ENCODE measurements around the gene SPNS2. TPM values are rescaled to one million over a fixed set of nuclear protein-coding genes. Genes with fewer than 3 reads are reported as not detected.

The SPNS2 gene
- total RNA-seq, 4 donors from 2014 or later: 6.0 to 46.0 (median 22.6) TPM

DNA sequence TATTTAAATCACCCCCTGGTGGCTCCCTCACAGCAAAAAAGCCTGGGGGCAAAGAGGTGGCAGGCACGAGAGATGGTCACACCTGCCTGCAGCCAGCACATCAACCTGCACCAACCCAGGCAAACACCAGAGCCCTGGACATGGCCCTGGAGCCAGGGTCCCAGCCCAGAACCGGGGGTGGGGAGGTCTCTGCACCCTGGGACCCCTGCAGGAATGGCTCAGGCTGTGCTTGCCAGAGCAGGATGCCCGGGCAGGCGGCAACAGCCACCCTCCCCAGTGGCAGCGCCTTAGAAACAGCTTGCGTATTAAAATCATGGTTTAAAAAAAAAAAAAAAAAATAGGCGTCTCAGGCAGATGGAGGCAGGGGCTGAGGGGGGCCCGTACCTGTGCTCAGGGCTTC, 40.3 kb downstream of the SPNS2 start:
- TF ChIP-seq, protein P1, sequence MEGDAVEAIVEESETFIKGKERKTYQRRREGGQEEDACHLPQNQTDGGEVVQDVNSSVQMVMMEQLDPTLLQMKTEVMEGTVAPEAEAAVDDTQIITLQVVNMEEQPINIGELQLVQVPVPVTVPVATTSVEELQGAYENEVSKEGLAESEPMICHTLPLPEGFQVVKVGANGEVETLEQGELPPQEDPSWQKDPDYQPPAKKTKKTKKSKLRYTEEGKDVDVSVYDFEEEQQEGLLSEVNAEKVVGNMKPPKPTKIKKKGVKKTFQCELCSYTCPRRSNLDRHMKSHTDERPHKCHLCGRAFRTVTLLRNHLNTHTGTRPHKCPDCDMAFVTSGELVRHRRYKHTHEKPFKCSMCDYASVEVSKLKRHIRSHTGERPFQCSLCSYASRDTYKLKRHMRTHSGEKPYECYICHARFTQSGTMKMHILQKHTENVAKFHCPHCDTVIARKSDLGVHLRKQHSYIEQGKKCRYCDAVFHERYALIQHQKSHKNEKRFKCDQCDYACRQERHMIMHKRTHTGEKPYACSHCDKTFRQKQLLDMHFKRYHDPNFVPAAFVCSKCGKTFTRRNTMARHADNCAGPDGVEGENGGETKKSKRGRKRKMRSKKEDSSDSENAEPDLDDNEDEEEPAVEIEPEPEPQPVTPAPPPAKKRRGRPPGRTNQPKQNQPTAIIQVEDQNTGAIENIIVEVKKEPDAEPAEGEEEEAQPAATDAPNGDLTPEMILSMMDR (IDR thresholded peaks at IDR 0.05): no peak
- DNase-seq (ENCODE audit: low spot score) (no peak), ATAC-seq (ENCODE audit: low FRiP score) (no peak)

DNA sequence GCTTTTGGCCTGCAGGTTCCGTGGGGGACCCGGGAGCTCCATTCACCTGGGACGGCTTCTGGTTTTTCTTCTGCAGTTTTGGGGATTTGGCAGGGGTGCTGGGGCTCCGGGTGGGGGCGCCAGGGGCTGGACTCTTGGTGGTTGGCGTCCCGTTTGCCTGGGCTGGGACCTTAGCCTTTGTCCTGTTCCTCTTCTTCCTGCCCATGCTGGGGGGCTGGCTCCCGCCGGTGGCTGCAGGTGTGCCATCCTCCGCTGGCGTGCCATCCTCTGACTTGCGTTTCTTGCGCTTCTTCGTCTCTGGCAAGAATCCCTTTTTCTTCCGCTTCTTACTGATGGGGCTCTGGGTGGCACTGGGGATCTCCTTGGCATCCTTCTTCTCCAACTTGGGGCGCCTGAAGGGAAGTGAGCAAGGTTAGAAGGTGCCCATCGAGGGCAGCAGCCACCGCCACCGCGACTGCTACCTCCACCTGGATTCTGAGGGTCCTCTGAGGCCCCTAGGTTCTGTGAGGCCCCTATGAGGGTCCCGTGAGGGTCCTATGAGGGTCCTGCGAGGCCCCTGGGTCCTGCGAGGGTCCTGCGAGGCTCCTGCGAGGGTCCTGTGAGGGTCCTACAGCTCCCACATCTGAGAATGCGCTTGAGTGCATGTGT, 41.0 kb downstream of the SPNS2 start:
- no peak for ATAC-seq (ENCODE audit: low FRiP score)
- no peak for DNase-seq (ENCODE audit: low spot score)

DNA sequence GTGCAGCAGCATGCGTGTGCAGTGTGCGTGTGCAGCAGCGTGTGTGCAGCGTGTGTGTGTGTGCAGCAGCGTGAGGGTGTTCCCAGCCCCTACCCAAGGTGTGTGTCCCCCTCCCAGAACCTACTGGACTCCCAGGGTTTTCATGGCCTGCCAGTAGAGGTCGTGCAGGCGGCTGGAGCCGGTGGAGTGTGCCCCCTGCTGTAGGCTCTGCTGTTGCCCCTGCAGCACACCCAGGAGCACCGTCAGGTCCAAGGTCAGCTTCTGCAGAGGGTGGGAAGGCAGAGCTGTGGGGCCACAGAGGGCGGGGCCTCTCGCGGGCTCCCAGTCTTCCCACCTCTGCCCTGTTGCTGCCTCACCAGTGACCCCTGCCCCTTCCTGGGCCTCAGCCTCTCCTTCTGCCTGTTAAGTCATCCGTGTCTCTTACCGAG, 41.6 kb downstream of the SPNS2 start:
- ATAC-seq (ENCODE audit: low FRiP score) (no peak), DNase-seq (ENCODE audit: low spot score) (no peak)
- TF ChIP-seq, protein P1 (IDR thresholded peaks at IDR 0.05): no peak

More for the DNA sequence above, 41.0 kb downstream of the SPNS2 start:
- TF ChIP-seq, protein P1 (IDR thresholded peaks at IDR 0.05): no peak

GRCh38 chr17:4540687-4541327, 42.1 kb downstream of the SPNS2 start:
- DNase-seq (ENCODE audit: low spot score): no peak
- TF ChIP-seq, protein P1 (IDR thresholded peaks at IDR 0.05): no peak
- ATAC-seq (ENCODE audit: low FRiP score): no peak

DNA sequence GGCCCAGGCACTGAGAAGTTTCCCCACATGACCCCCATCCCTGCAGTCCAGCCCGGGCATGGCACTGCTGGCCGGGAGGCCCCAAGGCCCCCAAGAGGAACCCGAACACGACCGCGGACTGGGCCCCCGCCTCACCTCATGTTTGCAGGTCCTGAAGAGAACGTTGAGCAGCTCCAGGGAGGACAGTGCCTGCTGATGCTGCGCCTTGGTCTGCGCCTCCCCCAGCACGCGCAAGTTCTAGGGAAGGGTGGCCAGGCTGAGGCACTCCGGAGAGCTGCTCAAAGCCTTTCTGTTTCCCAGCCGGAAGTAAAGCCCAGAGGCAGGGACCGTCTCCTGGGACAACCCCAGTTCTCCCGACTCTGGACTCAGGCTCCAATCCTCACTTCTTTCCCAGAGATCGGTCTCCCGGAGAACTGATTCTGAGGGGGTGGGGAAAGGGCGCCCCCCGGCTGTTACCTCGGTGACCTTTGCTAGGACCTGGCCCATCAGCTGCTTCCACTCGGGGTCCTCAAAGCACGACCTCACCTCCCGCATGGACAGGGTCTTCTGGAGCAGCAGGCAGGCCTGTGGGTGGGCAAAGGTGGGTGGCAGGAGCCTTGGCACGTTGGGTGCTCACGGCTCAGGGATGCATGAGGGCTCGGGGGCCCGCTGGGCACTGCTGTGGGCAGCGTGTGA, 42.8 kb downstream of the SPNS2 start:
- TF ChIP-seq, protein P1 (IDR thresholded peaks at IDR 0.05): no peak
- no peak for DNase-seq (ENCODE audit: low spot score)
- ATAC-seq (ENCODE audit: low FRiP score): no peak

- TF ChIP-seq, protein P1 (IDR thresholded peaks at IDR 0.05): no peak
- no peak for DNase-seq (ENCODE audit: low spot score)
- ATAC-seq (ENCODE audit: low FRiP score): no peak
These were observed 43.5 kb downstream of the SPNS2 start for GRCh38 chr17:4542003-4542725.

Data from omental fat pad (tissue), 4 donors.